ENCODE measurements around the gene AGA.

- TF ChIP-seq POLR2A (IDR thresholded peaks at IDR 0.05) (no peak), CTCF (IDR thresholded peaks at IDR 0.05 in 8 of 11, conservative IDR thresholded peaks at IDR 0.05 in 3 of 11) (no peak)
Measured at GRCh38 chr4:177384856-177385397, 57.3 kb downstream of the AGA start.
